GM23338 (cell line): Measurements from ENCODE around the gene DEFB127. TPM values are rescaled to one million over a fixed set of nuclear protein-coding genes. Genes with fewer than 3 reads are reported as not detected.

ENCODE experiments used
- ATAC-seq: fragments of 200-7000 bp; cut with Tn5 transposase; 3 replicates; pipeline ENCODE4 v1.9.1; 2020
- DNase-seq: peaks from one replicate; pipeline ENCODE4 v3.0.0-alpha.2; 2015; ENCODE audit warnings: low spot score
- H2AFZ ChIP-seq: fragments of 200-600 bp; sonication (generic); 2 replicates; pipeline ENCODE4 v1.8.0; 2016; ENCODE audit warnings: antibody characterized with exemption, mild to moderate bottlenecking, moderate library complexity
- H3F3A ChIP-seq: fragments of 200-600 bp; sonication (generic); replicated peaks from 2 replicates; pipeline ENCODE4 v1.8.0; 2017; ENCODE audit warnings: antibody characterized with exemption, mixed run types, low read depth
- H3K27ac ChIP-seq: fragments of 200-600 bp; sonication (generic); 2 replicates; pipeline ENCODE4 v1.6.1; 2016; ENCODE audit warnings: low read depth
- H3K27me3 ChIP-seq: fragments of 200-600 bp; sonication (generic); 2 replicates; pipeline ENCODE4 v1.8.0; 2016; ENCODE audit warnings: mild to moderate bottlenecking, mixed run types, moderate library complexity; ENCODE audit not compliant: insufficient read depth
- H3K36me3 ChIP-seq: fragments of 200-600 bp; sonication (generic); 2 replicates; pipeline ENCODE4 v1.8.0; 2016; ENCODE audit warnings: mild to moderate bottlenecking; ENCODE audit not compliant: insufficient read depth
- H3K4me1 ChIP-seq: fragments of 200-600 bp; sonication (generic); 2 replicates; pipeline ENCODE4 v1.8.0; 2016; ENCODE audit warnings: mild to moderate bottlenecking, moderate library complexity; ENCODE audit not compliant: insufficient read depth
- H3K4me2 ChIP-seq: fragments of 200-600 bp; sonication (generic); 2 replicates; pipeline ENCODE4 v1.7.1; 2017; ENCODE audit warnings: mixed run types
- H3K4me3 ChIP-seq: fragments of 200-600 bp; sonication (generic); 2 replicates; pipeline ENCODE4 v1.6.1; 2016; ENCODE audit warnings: mixed run types
- H3K79me2 ChIP-seq: fragments of 200-600 bp; sonication (generic); replicated peaks from 2 replicates; pipeline ENCODE4 v1.8.0; 2017; ENCODE audit warnings: mild to moderate bottlenecking; ENCODE audit not compliant: insufficient read depth
- H3K9me2 ChIP-seq: fragments of 200-600 bp; sonication (generic); 2 replicates; pipeline ENCODE4 v1.8.0; 2017; ENCODE audit not compliant: insufficient read depth
- H4K20me1 ChIP-seq: fragments of 200-600 bp; sonication (generic); replicated peaks from 2 replicates; pipeline ENCODE4 v1.8.0; 2017; ENCODE audit warnings: mild to moderate bottlenecking; ENCODE audit not compliant: insufficient read depth
- H3K27ac Mint-ChIP-seq: 2 replicates; pipeline ENCODE4 v1.8.0; 2020; ENCODE audit warnings: inconsistent platforms, mild to moderate bottlenecking, moderate library complexity, mixed read lengths
- H3K27me3 Mint-ChIP-seq: 3 replicates; pipeline ENCODE4 v1.8.0; 2022; ENCODE audit warnings: low read depth, mild to moderate bottlenecking, moderate library complexity, mixed read lengths, inconsistent platforms; ENCODE audit not compliant: insufficient read depth, poor library complexity
- H3K36me3 Mint-ChIP-seq: 3 replicates; pipeline ENCODE4 v1.8.0; 2021; ENCODE audit warnings: low read depth, mild to moderate bottlenecking, inconsistent platforms, moderate library complexity, mixed read lengths
- H3K4me1 Mint-ChIP-seq: 3 replicates; pipeline ENCODE4 v1.8.0; 2020; ENCODE audit warnings: mild to moderate bottlenecking, inconsistent platforms, mixed read lengths
- H3K4me3 Mint-ChIP-seq: 3 replicates; pipeline ENCODE4 v1.8.0; 2021; ENCODE audit warnings: moderate library complexity, mild to moderate bottlenecking, inconsistent platforms, mixed read lengths
- H3K9me3 Mint-ChIP-seq: 3 replicates; pipeline ENCODE4 v1.8.0; 2020; ENCODE audit warnings: moderate library complexity, mild to moderate bottlenecking, inconsistent platforms, mixed read lengths
- CTCF ChIP-seq, 2 experiments: fragments of 200-600 bp in 1 of 2; sonication (generic) in 1 of 2; conservative IDR thresholded peaks; 2 replicates each; pipeline versions ENCODE4 v1.5.1 to v1.6.1; 2016 to 2017; ENCODE audit warnings: antibody characterized with exemption in 2 of 2, low read depth in 2 of 2, mild to moderate bottlenecking in 2 of 2, moderate library complexity in 1 of 2
- ETS1 ChIP-seq: IDR thresholded peaks from 2 replicates; pipeline ENCODE4 v1.6.1; 2016; ENCODE audit warnings: antibody characterized with exemption
- NANOG ChIP-seq: IDR thresholded peaks from 2 replicates; pipeline ENCODE4 v1.6.1; 2016; ENCODE audit warnings: antibody characterized with exemption, borderline replicate concordance
- POLR2AphosphoS5 ChIP-seq: IDR thresholded peaks from 2 replicates; pipeline ENCODE4 v1.6.1; 2016; ENCODE audit warnings: antibody characterized with exemption, low read depth
- STAT1 ChIP-seq: IDR thresholded peaks from one replicate; pipeline ENCODE4 v1.6.1; 2016; ENCODE audit warnings: antibody characterized with exemption; ENCODE audit not compliant: unreplicated experiment
- ZNF114 ChIP-seq: fragments of 250-450 bp; sonication (Bioruptor Pico); IDR thresholded peaks from 2 replicates; pipeline ENCODE4 v1.5.0; 2020; ENCODE audit warnings: mild to moderate bottlenecking, moderate library complexity
- polyA plus RNA-seq: library from polyadenylated mRNA; unstranded; fragments of >200 nt; fragmentation: Nextera tagmentation; extraction: Ambion mirVana; gene quantifications from 2 replicates; pipeline ENCODE4 v1.2.1, GENCODE V29; 2016
- total RNA-seq: library from RNA; depleted of rRNA; stranded (reverse); fragments of >200 nt; shearing (Covaris generic); gene quantifications from 2 replicates; pipeline ENCODE4 v1.2.3, GENCODE V29; 2014

Gene DEFB127
- total and polyA plus RNA-seq, 2 experiments from 2014 or later = not detected

- H3K4me3 Mint-ChIP-seq = no peak overlapping the region
- Histone ChIP-seq H3F3A (no peaks in the 10 kb centered on the region), H3K27me3 (no peaks in the 10 kb centered on the region), H3K27ac (no peak overlapping the region), H3K79me2 (no peaks in the 10 kb centered on the region), H3K4me1 (no peaks in the 10 kb centered on the region), H4K20me1 (no peaks in the 10 kb centered on the region), H3K36me3 (no peaks in the 10 kb centered on the region), H2AFZ (peak overlapping the region; percentile 39; the same call in 1 of the 2 replicates), H3K9me2 (no peaks in the 10 kb centered on the region), H3K4me2 (no peak overlapping the region), H3K4me3 (no peak overlapping the region)
- H3K4me1 Mint-ChIP-seq = peaks cover 7% of the 10 kb centered on the region; the same call in 2 of the 3 replicates
- H3K27ac Mint-ChIP-seq = no peak overlapping the region
- TF ChIP-seq ETS1 (no peak), CTCF (conservative IDR thresholded peaks at IDR 0.05; ENCODE audit: low read depth in 2 of 2) (peak; percentile 70 to 77)
- peak; percentile 64 for DNase-seq
- peak; percentile 38; the same call in 1 of the 3 replicates for ATAC-seq
- H3K36me3 Mint-ChIP-seq = 0 out of 3 replicates have a peak, but pooled peaks cover 3% of the 10 kb centered on the region
- peaks cover 19% of the 10 kb centered on the region for H3K9me3 Mint-ChIP-seq
- peaks cover 6% of the 10 kb centered on the region for H3K27me3 Mint-ChIP-seq
These were observed 19.4 kb upstream of the DEFB127 start for GRCh38 chr20:137668-138490.

GRCh38 chr20:142290-142689, 15.0 kb upstream of the DEFB127 start, which contains the start of gene DEFB126:
Gene DEFB126 (plus strand): TSS chr20:142590. CDS start chr20:142629, 39 bp downstream.
- Mint-ChIP-seq H3K4me1 (peaks cover 21% of the 10 kb centered on the region), H3K4me3 (no peak within 1 kb of the TSS), H3K36me3 (no peaks in the 10 kb centered on the region), H3K27ac (no peak within 1 kb of the TSS), H3K27me3 (peaks cover 3% of the 10 kb centered on the region), H3K9me3 (peaks cover 6% of the 10 kb centered on the region; the same call in 2 of the 3 replicates)
- Histone ChIP-seq H3K4me2 (no peak within 1 kb of the TSS), H3K27ac (no peak within 1 kb of the TSS), H3K79me2 (no peaks in the 10 kb centered on the region), H4K20me1 (no peaks in the 10 kb centered on the region), H3K4me3 (no peak within 1 kb of the TSS), H2AFZ (peak within 1 kb of the TSS; percentile 45; the same call in 1 of the 2 replicates), H3K9me2 (peaks cover 4% of the 10 kb centered on the region; the same call in 1 of the 2 replicates), H3K4me1 (peaks cover 11% of the 10 kb centered on the region), H3K36me3 (no peaks in the 10 kb centered on the region), H3K27me3 (no peaks in the 10 kb centered on the region), H3F3A (no peaks in the 10 kb centered on the region)
- ATAC-seq (no peak), DNase-seq (no peak)
- TF ChIP-seq CTCF (conservative IDR thresholded peaks at IDR 0.05; ENCODE audit: low read depth in 2 of 2) = no peak
- no peak for TF ChIP-seq POLR2AphosphoS5
- TF ChIP-seq STAT1 = no peak
- TF ChIP-seq ETS1 = no peak
- TF ChIP-seq ZNF114 (CRISPR knock-in tag) = no peak
- TF ChIP-seq NANOG = no peak
